Measurements from ENCODE around the gene NAIF1. TPM values are rescaled to one million over a fixed set of nuclear protein-coding genes. Genes with fewer than 3 reads are reported as not detected.
A peak's percentile ranks its signal among the peaks of the same experiment; 100 is the strongest.

NAIF1 gene
- total RNA-seq, 2 experiments from 2014 or later = 8.6 to 14.9 TPM

- H3K4me1 ChIP-seq (ENCODE audit: insufficient read depth, low read length, poor library complexity, severe bottlenecking) = peaks cover 56% of the 10 kb centered on the region
- H3K9me2 ChIP-seq (ENCODE audit: insufficient read depth, low read length) = no peaks in the 10 kb centered on the region
- DNase-seq (ENCODE audit: low spot score) = peak; percentile 54
- H4K20me1 ChIP-seq (ENCODE audit: insufficient read depth, low read length) = no peaks in the 10 kb centered on the region
- TF ChIP-seq CTCF (conservative IDR thresholded peaks at IDR 0.05; ENCODE audit: low read length) (no peak), EZH2phosphoT487 (IDR thresholded peaks at IDR 0.05; ENCODE audit: borderline replicate concordance, low read depth, low read length) (no peak)
- peak overlapping the region; percentile 48 for H3K27ac ChIP-seq (ENCODE audit: low read depth, low read length, poor library complexity, severe bottlenecking)
- H3K4me3 ChIP-seq (ENCODE audit: low read depth, low read length, poor library complexity, severe bottlenecking) = peak overlapping the region; percentile 87
- H2AFZ ChIP-seq (ENCODE audit: low read length) = no peak overlapping the region
- no peaks in the 10 kb centered on the region for H3K9me3 ChIP-seq (ENCODE audit: low read length)
- ChIA-PET CTCF (ENCODE audit: unreplicated experiment) (no interaction called here), POLR2A (no interaction called here)
- peaks cover 62% of the 10 kb centered on the region for H3K79me2 ChIP-seq (ENCODE audit: insufficient read depth, low read depth, low read length)
- intact Hi-C loops (cut with micrococcal nuclease; ENCODE audit: unreplicated experiment) = loop anchor here (5.0 kb wide), 1 partner anchor 291 kb away; the partner anchor contains the start of gene SH2D3C
- peaks cover 5% of the 10 kb centered on the region for H3K36me3 ChIP-seq (ENCODE audit: insufficient read depth, low read length)
- no TSS peak for BruUV-seq (replicated peaks)
- H3K4me2 ChIP-seq (ENCODE audit: low read length) = peak overlapping the region; percentile 81
These were observed 1.5 kb upstream of the NAIF1 start for GRCh38 chr9:128068386-128069205.

DNA sequence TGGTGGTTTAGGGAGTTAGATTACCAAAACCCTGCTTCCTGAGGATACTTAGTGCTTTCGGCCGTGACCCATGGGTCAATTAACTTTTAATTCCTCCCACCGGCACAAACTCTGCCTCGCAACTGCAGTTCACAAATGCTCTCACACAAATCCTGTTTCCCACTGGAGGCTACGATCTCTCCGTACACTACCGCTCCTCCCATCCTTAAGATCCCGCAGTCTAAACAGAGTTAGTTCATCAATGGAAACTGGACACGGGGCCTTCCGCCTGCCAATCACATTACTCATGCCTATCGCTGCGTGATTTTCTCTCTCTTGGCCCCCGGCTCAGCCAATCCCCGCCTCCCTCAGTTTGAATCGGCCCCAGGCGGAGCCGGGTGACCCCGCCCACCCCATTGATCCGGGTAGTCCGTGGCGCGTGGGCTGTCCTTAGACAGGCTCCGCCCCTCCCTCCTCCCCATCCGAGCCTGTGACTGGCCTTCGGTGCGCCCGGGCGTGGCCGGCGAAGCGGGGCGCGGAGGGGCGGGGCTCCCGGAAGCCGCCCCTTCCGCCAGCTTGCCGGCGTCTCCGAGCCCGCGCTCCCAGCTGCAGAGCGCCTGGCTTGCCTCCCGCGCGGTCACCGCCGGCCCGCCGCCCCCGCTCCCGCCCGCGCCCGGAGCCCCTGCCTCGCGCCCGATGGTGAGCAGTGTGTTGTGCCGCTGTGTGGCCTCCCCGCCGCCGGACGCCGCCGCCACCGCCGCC, 695 bp upstream of the NAIF1 start, which contains the start of gene SLC25A25:
Gene SLC25A25 (plus strand): TSS at position 588 of the 741 bp plus-strand sequence. CDS start 88 bp downstream, at position 676.
- H3K4me1 ChIP-seq (ENCODE audit: insufficient read depth, low read length, poor library complexity, severe bottlenecking) = peaks cover 49% of the 10 kb centered on the region
- H3K9me3 ChIP-seq (ENCODE audit: low read length) = no peaks in the 10 kb centered on the region
- intact Hi-C loops (cut with micrococcal nuclease; ENCODE audit: unreplicated experiment) = loop anchor here (5.0 kb wide), 1 partner anchor 291 kb away; the partner anchor contains the start of gene SH2D3C
- POLR2A ChIA-PET = interaction anchor here (1.0 kb wide), 2 partner anchors 40 to 145 kb away, joined by 3 read pairs; no protein-coding TSS in a partner anchor
- H3K4me2 ChIP-seq (ENCODE audit: low read length) = peak within 1 kb of the TSS; percentile 89
- DNase-seq (ENCODE audit: low spot score) = peak; percentile 99
- TF ChIP-seq CTCF (conservative IDR thresholded peaks at IDR 0.05; ENCODE audit: low read length) (no peak), EZH2phosphoT487 (IDR thresholded peaks at IDR 0.05; ENCODE audit: borderline replicate concordance, low read depth, low read length) (no peak)
- peak within 1 kb of the TSS; percentile 85; the same call in 1 of the 2 replicates for H2AFZ ChIP-seq (ENCODE audit: low read length)
- no peaks in the 10 kb centered on the region for H4K20me1 ChIP-seq (ENCODE audit: insufficient read depth, low read length)
- H3K36me3 ChIP-seq (ENCODE audit: insufficient read depth, low read length) = peaks cover 8% of the 10 kb centered on the region
- BruUV-seq (replicated peaks) = no TSS peak
- H3K4me3 ChIP-seq (ENCODE audit: low read depth, low read length, poor library complexity, severe bottlenecking) = peak within 1 kb of the TSS; percentile 87
- H3K27ac ChIP-seq (ENCODE audit: low read depth, low read length, poor library complexity, severe bottlenecking) = peak within 1 kb of the TSS; percentile 92
- no peaks in the 10 kb centered on the region for H3K9me2 ChIP-seq (ENCODE audit: insufficient read depth, low read length)
- H3K79me2 ChIP-seq (ENCODE audit: insufficient read depth, low read depth, low read length) = peaks cover 55% of the 10 kb centered on the region
- CTCF ChIA-PET (ENCODE audit: unreplicated experiment) = interaction anchor here (0.6 to 1.0 kb wide), 2 partner anchors 11 to 19 kb away, joined by 3 to 5 read pairs; no protein-coding TSS in a partner anchor
